ENCODE data around the gene GOLGA6L1. TPM values are rescaled to one million over a fixed set of nuclear protein-coding genes. Genes with fewer than 3 reads are reported as not detected.
"Not testable (repeated sequence)": the region's sequence is repeated elsewhere in the genome, so short reads cannot be mapped to it uniquely, and the experiment has no call there.

Gene GOLGA6L1
- total and polyA plus RNA-seq, 11 donors: not detected

- Histone ChIP-seq H3K4me1 (no peaks in the 10 kb centered on the region), H3K4me3 (no peak overlapping the region), H3K27ac (no peak overlapping the region), H3K27me3 (peaks cover 0 to 3% (median 0%) of the 10 kb centered on the region in 9 donors), H3K36me3 (no peaks in the 10 kb centered on the region), H3K9me3 (no peaks in the 10 kb centered on the region)
- intact Hi-C loops (cut with DNase I): no loop called here
- DNase-seq (no peak), ATAC-seq (no peak)
- WGBS, 4 donors: 59 to 74% (median 62%) methylated on average over 1 of the region's 1 CpG
- TF ChIP-seq POLR2A (IDR thresholded peaks at IDR 0.05): no peak
- TF ChIP-seq CTCF (IDR thresholded peaks at IDR 0.05): no peak
Measured at GRCh38 chr15:23118208-23118607, 18.4 kb downstream of the GOLGA6L1 start.

GRCh38 chr15:23095796-23096195, 40.8 kb downstream of the GOLGA6L1 start:
- ATAC-seq: no peak
- no peak for DNase-seq
- no peaks in the 10 kb centered on the region for H3K36me3 ChIP-seq
- H3K4me1 ChIP-seq: no peaks in the 10 kb centered on the region
- TF ChIP-seq POLR2A (IDR thresholded peaks at IDR 0.05): no peak
- no peak for TF ChIP-seq CTCF (IDR thresholded peaks at IDR 0.05)
- no peak overlapping the region for H3K4me3 ChIP-seq
- H3K27ac ChIP-seq: no peak overlapping the region
- WGBS, 4 donors: 57 to 75% (median 68%) methylated on average over 1 of the region's 1 CpG
- peaks cover 0 to 5% (median 0%) of the 10 kb centered on the region in 9 donors for H3K27me3 ChIP-seq
- H3K9me3 ChIP-seq: no peaks in the 10 kb centered on the region
- intact Hi-C loops (cut with DNase I): no loop called here

- DNase-seq (no peak), ATAC-seq (no peak)
- no peaks in the 10 kb centered on the region for H3K4me1 ChIP-seq
- H3K27me3 ChIP-seq: no peaks in the 10 kb centered on the region
- no peaks in the 10 kb centered on the region for H3K9me3 ChIP-seq
- H3K27ac ChIP-seq: no peak overlapping the region
- H3K4me3 ChIP-seq: no peak overlapping the region
- TF ChIP-seq POLR2A (IDR thresholded peaks at IDR 0.05) (no peak), CTCF (IDR thresholded peaks at IDR 0.05) (no peak)
- H3K36me3 ChIP-seq: no peaks in the 10 kb centered on the region
- WGBS, 4 donors: 50 to 76% (median 65%) methylated on average over 1 of the region's 1 CpG
- intact Hi-C loops (cut with DNase I): no loop called here
Measured at GRCh38 chr15:23083115-23083514, 53.5 kb downstream of the GOLGA6L1 start.

GRCh38 chr15:23081996-23082737, 54.5 kb downstream of the GOLGA6L1 start:
- 60 to 67% (median 61%) methylated on average over 8 of the region's 8 CpGs for WGBS, 4 donors
- DNase-seq; H3K27ac ChIP-seq; H3K36me3 ChIP-seq; ATAC-seq; H3K4me3 ChIP-seq; H3K9me3 ChIP-seq; H3K4me1 ChIP-seq; H3K27me3 ChIP-seq; intact Hi-C loops (cut with DNase I): not testable (repeated sequence)

GRCh38 chr15:23081271-23081670, 55.4 kb downstream of the GOLGA6L1 start:
- DNase-seq (no peak), ATAC-seq (no peak)
- no peak overlapping the region for H3K27ac ChIP-seq
- H3K4me1 ChIP-seq: no peaks in the 10 kb centered on the region
- H3K36me3 ChIP-seq: no peaks in the 10 kb centered on the region
- intact Hi-C loops (cut with DNase I): no loop called here
- H3K27me3 ChIP-seq: peaks cover 0 to 2% (median 0%) of the 10 kb centered on the region in 9 donors
- no peak overlapping the region for H3K4me3 ChIP-seq
- 41 to 51% (median 47%) methylated on average over 3 of the region's 3 CpGs for WGBS, 4 donors
- H3K9me3 ChIP-seq: no peaks in the 10 kb centered on the region
- TF ChIP-seq POLR2A (IDR thresholded peaks at IDR 0.05): no peak
- no peak for TF ChIP-seq CTCF (IDR thresholded peaks at IDR 0.05)

Measured in heart left ventricle (tissue), 16 donors.